Activated CD4-positive, alpha-beta T cell treated with anti-CD3 and anti-CD28 coated beads for 48 hours (primary cell): ENCODE measurements around the gene ABAT.
"Not testable (repeated sequence)": the region's sequence is repeated elsewhere in the genome, so short reads cannot be mapped to it uniquely, and the experiment has no call there.

Experiments used
- DNase-seq: peaks from one replicate; pipeline ENCODE4 v3.0.0-alpha.2; 2020

The ABAT gene

DNA sequence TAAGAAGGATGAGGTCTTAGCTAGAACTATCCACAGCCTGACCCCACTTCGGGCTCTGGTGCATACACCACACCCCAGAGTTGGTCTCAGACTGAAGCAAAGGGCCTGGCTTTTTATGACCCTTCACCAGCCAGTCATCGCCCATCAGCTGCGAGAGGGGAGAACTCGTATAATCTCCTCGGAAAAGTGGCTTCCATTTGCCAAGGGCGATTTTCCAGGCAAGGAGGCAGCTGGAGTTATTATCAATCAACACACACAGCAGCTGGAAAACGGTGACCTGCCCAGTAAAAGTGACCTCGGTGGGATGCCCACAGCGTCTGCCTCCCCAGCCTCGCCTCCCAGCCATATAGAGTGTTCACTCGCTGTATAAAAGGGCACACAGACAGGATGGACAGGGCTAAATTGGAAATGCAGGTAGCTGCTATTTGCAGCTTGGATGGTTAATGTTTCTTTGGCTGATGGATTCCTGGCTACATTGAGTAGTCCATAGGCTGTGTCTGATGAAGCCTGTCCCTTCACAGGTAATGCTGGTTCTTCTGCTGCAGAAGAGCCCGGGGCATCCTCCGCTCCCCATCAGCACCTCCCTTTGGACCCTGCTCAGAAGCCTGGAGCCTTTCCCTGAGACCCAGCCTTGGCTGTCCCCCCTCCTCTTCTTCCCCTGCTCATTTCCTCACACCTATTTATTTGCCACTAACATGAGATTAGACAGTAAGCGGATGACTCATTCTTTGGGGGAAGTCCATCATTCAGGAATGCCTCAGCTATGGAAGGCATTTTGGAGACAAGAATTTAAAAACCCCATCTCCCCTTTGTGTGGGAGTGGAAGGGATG is 77.3 kb downstream of the ABAT start:
- no peak for DNase-seq

DNA sequence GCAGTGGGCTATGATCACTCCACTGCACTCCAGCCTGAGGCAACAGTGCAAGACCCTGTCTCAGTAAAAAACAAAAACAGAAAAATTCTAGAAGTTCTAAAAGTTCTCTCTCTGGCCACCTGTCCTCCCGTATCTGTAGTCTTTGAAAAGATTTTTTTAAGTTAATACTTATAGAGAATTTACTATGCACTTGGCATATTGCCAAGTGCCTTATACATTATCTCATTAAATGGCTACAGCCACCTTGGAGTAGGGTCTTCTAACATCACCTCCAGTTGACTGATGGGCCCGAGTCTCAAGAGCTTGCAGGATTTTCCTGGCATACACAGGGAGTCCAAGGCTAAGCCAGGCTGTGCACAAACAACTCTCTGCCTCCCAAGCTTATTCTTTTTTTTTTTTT is 78.3 kb downstream of the ABAT start:
- no peak for DNase-seq

DNA sequence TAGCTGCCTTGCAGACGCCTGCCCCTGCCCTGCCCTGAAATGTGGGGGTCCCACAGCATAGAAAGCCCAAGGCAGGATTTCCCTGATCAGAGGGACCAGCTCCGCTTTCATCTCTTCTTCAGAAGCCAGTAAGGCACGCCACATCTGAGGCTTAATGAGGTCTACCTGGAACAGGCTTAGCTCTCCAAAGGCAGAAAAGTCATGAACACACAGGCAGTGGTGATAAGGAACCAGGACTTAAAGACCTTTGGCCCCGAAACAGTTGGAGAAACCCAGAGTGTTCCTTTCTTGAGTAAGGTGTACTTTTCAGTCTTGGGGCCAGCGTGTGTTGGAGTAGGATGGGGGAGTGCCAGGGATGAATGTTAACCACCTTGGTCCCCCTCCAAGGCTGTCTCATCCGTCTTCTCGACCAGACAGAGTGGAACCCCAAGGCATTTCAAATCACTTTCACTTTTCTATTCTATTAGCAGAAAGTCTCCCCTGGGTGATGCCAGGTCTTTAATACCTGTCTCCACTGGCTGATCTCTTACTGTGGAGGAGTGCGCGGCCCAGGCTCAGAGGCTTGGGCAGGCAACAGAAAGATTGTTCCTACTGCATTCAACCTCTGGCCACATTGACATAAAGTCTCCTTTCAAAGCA is 79.1 kb downstream of the ABAT start:
- no peak for DNase-seq

DNA sequence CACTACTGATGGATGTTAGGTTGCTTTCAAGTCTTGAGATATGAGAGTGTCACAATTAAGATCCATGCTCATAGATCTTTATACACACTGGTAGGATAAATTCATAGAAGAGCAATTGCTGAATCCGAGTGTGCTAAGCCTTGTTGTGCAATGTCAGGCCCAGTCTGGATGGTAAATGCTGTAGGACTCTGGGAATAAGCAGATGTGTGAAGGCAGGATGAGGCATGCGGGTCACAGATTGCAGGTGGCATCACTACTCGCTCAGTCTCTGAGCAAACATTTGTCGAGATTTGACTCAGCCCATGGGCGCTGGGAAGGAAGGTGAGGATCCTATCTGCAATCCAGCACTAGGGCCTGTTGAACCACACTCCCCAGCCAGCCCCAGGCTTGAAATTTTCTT is 82.3 kb downstream of the ABAT start:
- no peak for DNase-seq

DNA sequence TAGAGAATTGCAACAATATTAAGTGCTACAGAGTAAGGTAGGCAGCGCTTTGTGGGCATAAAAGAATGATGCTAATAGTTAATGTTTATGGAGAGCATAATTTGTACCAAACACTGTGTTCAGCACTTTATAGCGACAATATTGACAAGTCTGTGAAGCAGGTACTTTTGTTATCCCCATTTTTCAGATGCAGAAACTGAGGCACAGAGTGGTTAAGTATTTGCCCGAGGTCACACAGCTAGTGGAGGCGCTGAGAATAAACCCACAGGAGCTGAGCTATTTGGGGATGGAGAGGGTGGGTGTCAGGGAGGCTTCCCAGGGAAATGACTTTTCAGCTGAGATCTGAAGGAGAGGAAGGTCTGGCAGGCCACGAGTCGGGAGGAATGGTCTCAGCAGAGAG is 83.6 kb downstream of the ABAT start:
- no peak for DNase-seq

DNA sequence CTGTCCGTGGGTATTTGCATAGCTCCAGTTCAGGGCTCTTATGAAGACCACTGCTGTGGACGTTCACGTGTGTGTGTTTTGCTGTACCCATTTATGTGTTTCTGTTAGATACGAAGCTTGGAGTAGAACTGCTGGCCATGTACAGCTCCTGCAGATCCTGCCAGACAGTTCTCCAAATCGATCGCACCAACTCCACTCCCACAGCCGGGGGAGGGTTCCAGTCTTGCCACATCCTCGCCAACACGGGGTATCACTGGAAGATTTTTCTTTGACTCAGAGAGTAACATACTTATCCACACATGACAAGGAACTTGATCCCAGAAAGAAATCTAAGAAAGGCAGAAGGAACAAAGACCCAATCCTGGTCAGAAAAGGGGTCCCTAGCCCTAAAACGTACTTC is 85.6 kb downstream of the ABAT start:
- no peak for DNase-seq

DNA sequence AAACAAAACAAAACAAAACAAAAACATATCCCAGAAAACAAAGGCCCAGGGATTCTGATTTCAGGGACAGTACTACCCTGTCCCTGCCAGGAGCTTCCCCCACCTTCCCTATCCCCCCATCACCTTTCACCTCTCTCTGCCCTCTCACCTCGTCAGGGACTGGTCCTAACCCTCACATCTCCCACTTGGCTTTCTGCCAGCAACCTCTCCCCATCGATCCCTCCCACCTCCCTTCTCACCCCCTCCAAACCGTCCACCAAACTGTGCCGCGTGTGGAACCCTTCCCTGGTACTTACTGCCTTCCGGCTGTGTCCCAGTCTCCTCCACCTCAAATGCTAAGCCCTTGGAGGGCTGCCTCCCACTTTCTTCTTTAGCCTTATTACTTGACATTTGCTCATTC is 86.7 kb downstream of the ABAT start:
- DNase-seq: no peak

DNA sequence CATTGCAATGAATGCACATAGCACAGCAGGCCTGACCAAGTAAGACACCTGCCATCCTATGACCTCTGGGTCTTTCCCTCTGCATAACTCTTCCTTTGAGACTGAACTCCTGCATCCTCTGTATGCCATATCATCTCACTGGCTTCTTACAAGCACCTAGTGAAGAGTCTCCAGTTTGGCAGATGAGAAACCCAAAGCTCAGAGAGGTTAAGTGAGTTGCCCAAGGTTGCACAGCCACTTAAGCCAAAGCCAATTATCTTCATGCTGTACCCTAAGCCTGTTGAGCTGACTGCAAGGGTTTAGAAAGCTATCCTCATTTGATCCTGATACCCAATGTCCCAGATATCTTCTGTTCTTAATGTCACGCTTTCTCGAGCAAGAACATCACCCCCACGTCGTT is 87.8 kb downstream of the ABAT start:
- DNase-seq: no peak

DNA sequence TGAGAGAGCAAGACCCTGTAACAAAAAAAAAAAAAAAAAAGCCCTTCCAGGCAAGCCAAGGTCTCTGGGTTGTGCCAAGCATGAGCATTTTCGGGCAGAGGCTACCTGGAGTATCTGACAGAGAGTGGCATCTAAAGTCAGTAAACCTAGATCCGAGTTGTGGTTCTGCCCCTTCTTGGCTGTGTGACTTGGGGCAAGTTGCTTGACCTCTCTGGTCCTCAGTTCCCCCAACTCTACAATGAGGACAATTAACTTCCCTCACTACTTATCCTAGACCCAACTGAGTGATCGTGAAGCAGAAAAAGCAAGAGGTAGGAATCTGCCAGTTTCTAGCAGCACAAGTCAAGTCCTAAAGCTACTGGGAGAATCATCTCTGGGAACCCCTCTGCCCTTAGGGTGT is 88.7 kb downstream of the ABAT start:
- no peak for DNase-seq

DNA sequence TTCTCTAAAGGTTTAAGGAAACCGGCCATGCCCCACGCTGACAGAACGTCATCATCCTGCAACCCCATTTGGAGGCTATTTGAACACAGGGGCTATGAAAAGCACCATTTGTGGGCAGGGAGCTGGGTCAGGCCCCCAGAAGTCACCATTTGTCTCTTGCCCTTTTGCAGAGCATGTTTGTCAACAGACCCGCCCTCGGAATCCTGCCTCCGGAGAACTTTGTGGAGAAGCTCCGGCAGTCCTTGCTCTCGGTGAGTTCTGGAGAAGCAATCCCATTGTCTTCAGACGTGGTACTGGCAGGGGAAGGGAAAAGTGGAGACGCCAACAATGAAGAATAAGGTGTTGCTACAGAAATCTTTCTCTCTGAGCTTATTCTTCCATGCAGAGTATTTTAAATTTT is 89.5 kb downstream of the ABAT start:
- DNase-seq: no peak

DNA sequence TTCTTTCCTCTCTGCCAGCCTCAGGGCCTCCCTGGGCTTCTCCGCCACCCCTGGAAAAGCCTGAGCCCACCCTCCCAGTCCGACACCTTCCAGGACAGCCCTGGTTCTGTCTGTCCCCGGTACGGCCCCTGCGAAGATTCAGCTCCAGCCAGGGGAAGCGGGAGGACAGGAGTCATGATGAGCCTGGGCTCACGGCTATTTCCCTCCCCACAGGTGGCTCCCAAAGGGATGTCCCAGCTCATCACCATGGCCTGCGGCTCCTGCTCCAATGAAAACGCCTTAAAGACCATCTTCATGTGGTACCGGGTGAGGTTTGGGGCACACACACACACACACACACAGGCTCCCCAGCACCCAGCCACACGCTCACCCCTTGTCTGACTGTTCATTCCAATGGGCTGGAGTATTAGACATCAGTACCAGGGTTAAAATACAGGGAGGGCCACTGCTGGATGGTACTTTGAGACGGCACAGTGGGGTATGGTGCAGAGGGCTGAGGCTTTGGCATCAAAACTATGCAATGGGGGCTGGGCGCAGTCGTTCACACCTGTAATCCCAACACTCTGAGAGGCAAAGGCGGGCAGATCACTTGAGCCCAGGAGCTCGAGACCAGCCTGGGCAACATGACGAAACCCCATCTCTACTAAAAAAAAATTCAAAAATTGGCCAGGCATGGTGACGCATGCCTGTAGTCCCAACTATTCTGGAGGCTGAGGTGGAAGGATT is 90.3 kb downstream of the ABAT start:
- no peak for DNase-seq

DNA sequence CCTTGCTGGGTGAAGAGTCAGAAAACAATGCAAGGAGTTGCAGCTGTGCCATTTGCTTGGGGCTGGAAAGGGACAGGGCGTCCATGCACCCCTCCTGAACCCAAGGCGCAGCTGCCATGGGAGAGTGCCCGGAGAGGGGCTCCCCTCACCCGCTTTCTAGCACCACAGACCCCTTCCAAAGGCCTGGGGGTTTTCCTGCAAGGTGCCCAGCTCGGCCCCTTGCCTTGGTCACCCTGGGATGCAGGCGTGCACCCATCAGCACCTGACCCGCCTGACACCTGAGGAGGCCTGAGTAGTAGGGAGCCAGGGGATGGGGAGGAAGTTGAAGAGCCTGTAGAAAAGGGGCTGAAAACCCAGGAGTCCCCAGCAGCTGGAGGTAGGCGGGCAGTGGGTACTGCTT is 92.8 kb downstream of the ABAT start:
- no peak for DNase-seq

DNA sequence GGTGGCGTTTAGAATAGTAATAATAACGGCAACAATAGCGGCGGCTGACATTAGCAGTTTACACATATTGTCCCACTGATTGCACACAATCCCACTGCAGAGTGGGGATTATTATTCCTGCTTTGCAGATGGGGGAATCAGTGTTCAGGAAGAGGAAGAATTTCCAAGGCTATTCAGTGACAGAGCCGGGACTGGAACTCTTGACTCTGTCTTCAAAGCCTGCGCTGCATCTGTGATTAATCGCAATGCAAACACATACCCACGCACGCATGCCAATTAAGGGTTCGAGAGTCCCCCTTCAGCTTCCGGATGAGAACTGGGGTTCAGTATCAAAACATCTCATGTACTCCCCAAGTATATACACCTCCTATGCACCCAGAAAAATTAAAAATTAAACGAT is 93.9 kb downstream of the ABAT start:
- no peak for DNase-seq

DNA sequence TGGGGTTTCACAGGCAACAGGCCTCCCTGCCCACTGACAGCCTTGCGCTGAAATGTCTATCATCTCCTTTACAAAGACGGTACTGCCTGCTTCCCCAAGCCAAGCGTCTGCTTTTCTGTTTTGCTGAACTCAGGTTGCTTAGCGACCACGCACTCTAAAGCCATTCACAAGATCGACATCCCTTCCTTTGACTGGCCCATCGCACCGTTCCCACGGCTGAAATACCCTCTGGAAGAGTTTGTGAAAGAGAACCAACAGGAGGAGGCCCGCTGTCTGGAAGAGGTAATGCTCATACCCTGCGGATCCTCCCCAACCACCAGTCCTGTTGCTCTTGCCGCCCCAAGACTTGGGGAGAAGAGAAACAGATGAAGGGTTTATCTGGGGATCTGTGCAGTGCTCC is 94.3 kb downstream of the ABAT start:
- no peak for DNase-seq

DNA sequence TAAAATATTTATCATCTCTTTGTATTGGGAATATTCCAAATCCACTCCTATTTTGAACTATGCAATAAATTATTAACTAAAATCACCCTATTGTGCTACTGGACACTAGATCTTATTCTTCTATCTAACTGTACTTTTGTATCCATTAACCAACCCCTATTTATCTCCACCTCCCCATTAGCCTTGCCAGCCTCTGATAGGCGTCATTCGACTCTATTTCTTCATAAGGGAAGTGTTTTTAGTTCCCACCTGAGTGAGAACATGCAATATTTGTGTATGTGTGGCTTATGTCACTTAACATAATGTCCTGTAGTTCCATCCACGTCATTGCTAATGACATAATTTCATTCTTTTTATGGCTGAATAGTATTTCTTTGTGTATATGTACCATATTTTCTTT is 99.1 kb downstream of the ABAT start:
- DNase-seq: no peak

DNA sequence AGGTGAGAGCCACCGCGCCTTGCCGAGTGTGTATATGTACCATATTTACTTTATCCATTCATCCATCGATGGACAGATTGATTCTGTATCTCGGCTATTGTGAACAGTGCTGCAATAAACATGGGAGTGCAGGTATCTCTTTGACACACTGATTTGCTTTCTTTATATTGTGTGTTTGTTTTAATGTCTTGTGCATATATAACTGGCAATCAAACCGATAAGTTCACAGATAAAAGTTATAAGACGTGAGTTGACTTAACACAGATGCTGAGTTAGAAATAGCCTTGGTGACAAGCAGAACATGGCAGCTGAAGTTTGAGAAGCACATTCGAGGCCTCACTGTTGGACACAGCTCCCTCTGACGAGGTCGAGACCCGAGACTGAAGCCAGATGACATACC is 99.8 kb downstream of the ABAT start:
- DNase-seq: no peak

DNA sequence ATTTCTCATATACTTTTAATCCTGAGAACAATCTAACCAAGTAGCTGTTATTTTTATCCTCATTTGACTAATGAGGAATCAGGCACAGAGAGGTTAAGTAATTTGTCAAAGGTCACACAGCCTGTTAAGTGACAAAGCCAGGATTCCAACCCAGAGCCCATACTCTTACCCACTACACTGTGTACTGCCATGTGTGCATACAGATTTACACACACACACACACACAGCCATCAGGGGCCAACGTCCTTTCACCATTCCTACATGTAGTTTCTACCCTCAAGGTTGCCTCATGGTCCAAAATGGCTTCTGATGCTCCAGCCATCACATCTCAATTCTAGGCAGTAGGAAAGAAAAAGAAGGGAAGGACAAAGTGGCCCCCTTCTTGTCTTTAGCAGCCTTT is 100.9 kb downstream of the ABAT start:
- no peak for DNase-seq

DNA sequence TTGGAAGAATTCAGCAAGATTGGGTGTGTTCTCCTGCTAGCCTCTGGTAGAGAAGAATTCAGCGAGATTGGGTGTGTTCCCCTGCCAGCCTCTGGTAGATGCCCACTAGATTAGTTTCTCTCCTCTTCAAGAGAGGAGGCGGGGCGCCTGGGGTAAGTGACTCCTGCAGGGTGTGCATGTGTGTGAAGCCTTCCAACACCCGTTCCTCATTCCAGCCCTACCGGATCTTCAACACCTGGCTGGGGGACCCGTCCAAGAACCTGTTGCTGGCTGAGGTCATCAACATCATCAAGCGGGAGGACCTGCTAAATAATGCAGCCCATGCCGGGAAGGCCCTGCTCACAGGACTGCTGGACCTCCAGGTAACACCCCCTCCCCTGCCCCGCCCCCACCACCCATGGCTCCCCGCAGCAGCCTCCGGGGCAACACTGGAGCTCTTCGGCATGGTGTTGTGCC is 101.7 kb downstream of the ABAT start:
- DNase-seq: no peak

DNA sequence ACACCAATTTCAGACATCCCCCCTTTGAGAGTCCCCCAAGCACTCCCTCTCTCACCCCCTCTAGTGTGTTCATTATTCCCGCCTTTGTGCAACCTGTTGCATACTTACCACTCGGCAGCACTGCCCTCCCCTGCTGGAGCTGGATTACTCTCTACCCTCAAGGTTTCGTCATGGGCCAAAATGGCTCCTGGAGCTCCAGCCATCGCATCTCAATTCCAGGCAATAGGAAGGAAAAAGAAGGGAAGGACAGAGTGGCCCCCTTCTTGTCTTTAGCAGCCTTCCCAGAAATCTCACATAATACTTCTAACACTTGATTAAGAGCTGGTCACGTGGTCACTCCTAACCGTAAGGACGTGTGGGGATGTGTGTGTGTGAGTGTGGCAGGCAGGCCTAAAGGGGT is 102.8 kb downstream of the ABAT start:
- DNase-seq: no peak

DNA sequence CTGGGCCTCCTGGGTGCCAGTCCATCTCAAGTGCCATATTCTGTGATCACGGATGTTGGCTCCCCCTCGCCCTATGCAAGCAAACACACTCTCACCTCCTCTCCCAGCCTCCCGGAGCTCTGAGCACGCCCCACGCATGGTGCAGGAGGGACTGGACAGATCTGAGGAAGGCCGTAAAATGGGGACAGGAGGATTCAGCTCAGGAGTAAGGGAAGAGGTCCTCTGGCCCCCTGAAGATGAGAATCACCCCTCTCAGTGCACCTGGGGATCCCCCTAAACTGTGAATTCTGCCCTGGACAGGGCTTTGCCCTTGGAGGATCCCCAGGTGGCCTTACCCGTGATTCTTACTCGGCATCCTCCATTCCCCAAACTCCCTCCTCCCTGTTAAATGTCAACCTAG is 107.4 kb downstream of the ABAT start:
- no peak for DNase-seq

DNA sequence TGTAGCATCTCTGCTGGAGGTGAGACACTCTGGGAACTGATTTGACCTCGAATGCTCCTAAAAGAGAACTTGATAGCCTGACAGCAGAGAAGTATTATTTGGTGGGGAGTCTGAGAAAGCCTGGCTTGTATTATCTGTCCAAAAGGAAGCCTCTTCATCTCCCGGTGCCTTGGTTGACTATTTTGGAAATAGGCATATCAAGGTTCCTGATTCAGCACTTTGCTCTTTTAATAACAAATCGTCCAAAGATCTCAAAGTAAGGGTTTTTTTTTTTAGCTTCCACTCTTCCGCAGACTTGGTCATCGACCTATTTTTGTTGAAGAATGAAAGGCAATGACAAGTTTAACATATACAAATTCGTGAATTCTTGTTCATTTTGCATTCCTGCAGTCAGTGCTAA is 108.3 kb downstream of the ABAT start:
- DNase-seq: no peak

DNA sequence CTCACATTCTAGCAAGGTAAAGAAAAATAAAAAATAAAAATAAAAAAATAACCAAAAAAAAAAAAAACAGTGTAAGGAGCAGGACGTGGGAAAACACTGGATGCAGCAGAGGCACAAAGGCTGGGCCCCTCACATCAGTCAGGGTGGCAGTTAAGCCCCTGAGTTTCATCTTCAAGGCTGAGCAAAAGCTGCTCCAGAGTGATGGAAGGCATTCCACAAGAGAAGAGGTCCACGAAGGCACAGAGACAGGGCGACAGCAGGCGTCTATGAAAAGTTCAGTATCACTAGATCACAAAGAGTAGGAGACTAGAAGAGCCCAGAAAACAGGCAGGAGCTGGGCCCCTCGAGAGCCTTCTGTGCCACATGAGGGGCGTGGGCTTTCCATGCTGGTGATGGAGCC is 111.0 kb downstream of the ABAT start:
- DNase-seq: no peak

DNA sequence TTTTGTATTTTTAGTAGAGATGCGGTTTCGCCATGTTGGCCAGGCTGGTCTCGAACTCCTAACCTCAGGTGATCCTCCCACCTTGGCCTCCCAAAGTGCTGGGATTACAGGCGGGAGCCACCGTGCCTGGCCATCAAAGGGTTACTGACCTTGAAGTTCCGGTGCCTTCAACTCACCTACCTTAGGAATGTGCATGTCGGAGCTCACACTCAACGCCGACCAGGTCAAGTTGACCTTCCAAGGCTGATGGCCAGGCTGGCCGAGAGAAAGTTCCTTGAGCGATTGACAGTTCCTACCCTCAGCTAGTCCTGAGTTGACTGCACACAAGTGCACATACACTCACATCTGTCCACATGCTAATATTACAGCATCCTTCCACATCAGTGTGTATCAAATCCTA is 111.9 kb downstream of the ABAT start:
- DNase-seq: not testable (repeated sequence)

DNA sequence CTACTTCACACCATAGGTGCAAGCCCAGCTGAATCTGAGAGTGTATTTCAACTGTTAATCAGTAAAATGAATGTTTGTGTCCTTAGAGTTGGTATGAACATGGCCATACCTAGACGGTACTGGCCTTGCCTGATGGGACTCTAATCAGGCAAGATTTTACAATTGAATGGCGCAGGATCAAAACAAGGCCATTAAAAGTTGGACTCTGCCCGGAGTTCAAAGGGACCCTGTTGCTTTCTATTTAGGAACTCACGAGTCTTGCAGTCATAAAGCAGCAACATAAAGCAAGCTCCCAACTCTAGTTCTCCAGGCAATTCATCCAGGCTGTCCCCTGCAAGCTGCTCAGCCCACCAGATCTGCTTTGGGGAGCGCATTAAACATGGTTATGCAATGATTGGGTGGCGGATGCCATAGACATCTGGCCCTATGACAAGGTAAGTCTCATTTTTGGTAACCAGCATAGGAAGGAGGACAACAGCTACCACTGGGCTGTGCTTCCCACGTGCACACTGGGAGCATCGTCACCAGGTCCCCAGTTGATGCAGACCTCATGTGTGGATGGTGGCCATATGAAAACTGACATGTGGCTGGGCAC is 114.3 kb downstream of the ABAT start:
- no peak for DNase-seq
